GM12865 (cell line): ENCODE data around the gene PHLDA3.

Experiments
- DNase-seq: peaks from one replicate; pipeline ENCODE4 v3.0.0; 2010; ENCODE audit warnings: low read depth
- H3K4me3 ChIP-seq: 2 replicates; pipeline ENCODE4 v1.5.1; 2011; ENCODE audit warnings: mild to moderate bottlenecking, low read depth, low read length, control low read depth
- CTCF ChIP-seq: IDR thresholded peaks from 2 replicates; pipeline ENCODE4 v1.5.1; 2011; ENCODE audit warnings: low read length, control low read depth, low read depth, inconsistent platforms; ENCODE audit not compliant: insufficient read depth; ENCODE audit errors: missing control alignments

The PHLDA3 gene

GRCh38 chr1:201508809-201509208 is 39.8 kb upstream of the PHLDA3 start:
- no peak overlapping the region for H3K4me3 ChIP-seq
- no peak for DNase-seq
- TF ChIP-seq CTCF = no peak

- TF ChIP-seq CTCF = no peak
- no peak for DNase-seq
- H3K4me3 ChIP-seq = peak overlapping the region; percentile 60
Measured at GRCh38 chr1:201507360-201507675, 38.3 kb upstream of the PHLDA3 start.

- DNase-seq = peak; percentile 92
- TF ChIP-seq CTCF = peak; percentile 9
- H3K4me3 ChIP-seq = peak within 1 kb of the TSS; percentile 60
Measured at GRCh38 chr1:201506557-201507359, 37.8 kb upstream of the PHLDA3 start, which contains the start of gene CSRP1. CSRP1 (minus strand) TSS chr1:201507123; CDS start chr1:201496303, 10,820 bp downstream.

GRCh38 chr1:201506092-201506491 is 37.1 kb upstream of the PHLDA3 start:
- DNase-seq = no peak
- no peak for TF ChIP-seq CTCF
- peak overlapping the region; percentile 60 for H3K4me3 ChIP-seq

GRCh38 chr1:201505503-201505890 is 36.5 kb upstream of the PHLDA3 start:
- no peak for TF ChIP-seq CTCF
- no peak for DNase-seq
- peak overlapping the region; percentile 60 for H3K4me3 ChIP-seq

DNA sequence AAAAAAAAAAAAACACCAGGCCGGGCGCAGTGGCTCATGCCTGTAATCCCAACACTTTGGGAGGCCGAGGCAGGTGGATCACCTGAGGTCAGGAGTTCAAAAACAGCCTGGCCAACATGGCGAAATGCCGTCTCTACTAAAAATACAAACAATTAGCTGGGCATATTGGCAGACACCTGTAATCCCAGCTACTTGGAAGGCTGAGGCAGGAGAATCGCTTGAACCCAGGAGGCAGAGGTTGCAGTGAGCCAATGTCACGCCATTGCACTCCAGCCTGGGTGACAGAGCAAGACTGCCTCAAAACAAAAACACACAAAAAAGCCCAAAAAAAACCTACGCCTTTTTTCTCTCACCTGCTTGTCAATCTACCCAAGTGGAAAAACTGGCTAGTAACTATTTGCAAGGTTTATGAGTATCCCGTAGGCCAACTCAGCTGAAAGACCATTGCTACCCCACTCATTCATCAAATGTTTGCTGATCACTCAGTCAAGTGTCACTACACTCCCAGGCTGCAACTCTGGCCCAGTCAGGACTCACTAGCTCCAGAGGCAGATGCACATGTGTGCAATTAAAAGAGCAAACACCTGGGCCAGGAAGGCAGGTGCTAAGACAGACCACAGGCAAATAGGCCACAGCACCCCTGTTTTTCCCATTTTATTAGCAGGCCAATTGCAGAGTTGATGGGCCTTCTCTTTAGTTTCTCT is 36.0 kb upstream of the PHLDA3 start:
- TF ChIP-seq CTCF = no peak
- no peak for DNase-seq
- peak overlapping the region; percentile 60 for H3K4me3 ChIP-seq
